GM13976 (cell line): Measurements from ENCODE around the gene SRRM3.
A peak's percentile ranks its signal among the peaks of the same experiment; 100 is the strongest.
"Not testable (repeated sequence)": the region's sequence is repeated elsewhere in the genome, so short reads cannot be mapped to it uniquely, and the experiment has no call there.

Source experiments
- DNase-seq: peaks from one replicate; pipeline ENCODE4 v3.0.0; 2012; ENCODE audit warnings: low spot score
- in situ Hi-C: fragments of 300-500 bp; cut with MboI; formaldehyde crosslinking; loops from one replicate; pipeline ENCODE4 v1.12.0; 2022; ENCODE audit warnings: low sequenced_read_pairs, mixed read lengths, inconsistent platforms; ENCODE audit not compliant: unreplicated experiment
- TF ChIP-seq, protein P1 (sequence below): IDR thresholded peaks from 2 replicates; pipeline ENCODE4 v1.5.1; 2012; ENCODE audit warnings: borderline replicate concordance, mild to moderate bottlenecking; ENCODE audit not compliant: insufficient read depth; ENCODE audit errors: extremely low read depth, missing control alignments, control extremely low read depth

The SRRM3 gene

DNA sequence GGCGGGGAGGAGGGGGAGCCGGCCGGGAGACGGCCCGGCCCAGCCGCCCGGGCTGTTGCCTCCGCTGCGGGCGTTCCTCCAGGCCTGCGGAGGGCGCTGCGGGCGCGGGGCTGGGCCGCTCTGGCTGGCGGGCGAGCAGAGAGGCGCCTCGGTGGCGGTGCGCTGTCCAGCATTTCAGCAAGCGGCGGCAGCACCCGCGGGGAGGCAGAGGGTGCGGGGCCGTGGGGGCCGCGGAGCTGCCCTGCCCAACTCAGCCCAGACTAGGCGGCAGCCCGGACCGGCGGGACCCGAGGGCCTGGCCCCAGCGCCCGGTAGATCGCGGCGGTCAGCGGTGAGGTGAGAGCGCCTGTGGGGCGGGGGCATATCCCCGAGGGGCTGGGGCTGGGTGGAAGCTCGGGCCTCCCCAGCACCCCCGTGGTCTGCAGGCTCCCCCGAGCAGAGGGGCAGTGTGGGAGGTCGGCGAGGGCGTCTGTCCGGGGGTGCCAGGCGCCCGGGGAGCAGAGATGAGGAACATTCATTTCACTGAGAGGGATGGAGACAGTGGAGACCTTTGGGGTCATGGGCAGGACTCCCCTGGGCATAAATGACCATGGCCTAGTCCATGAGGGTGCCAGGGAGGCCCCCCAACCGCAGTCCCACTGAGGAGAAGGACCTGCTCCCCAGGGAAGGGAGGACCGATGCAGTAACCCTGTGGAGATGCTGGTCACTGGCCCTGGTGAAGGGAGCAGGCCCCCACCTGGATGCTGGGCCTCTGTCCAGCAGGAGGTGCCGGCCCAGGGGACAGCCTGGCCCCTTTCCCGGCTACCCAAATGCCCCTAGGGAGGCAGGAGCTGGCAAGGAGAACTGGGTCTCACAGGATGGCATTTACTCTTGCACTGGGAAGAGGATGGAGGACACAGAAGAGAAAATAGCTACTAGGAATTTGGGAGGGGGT, at the start of gene SRRM3:
Gene SRRM3 (plus strand): TSS at position 165 of the 934 bp plus-strand sequence. CDS start 33,171 bp downstream, outside the sequence.
- DNase-seq = peak; percentile 93
- TF ChIP-seq, protein P1, sequence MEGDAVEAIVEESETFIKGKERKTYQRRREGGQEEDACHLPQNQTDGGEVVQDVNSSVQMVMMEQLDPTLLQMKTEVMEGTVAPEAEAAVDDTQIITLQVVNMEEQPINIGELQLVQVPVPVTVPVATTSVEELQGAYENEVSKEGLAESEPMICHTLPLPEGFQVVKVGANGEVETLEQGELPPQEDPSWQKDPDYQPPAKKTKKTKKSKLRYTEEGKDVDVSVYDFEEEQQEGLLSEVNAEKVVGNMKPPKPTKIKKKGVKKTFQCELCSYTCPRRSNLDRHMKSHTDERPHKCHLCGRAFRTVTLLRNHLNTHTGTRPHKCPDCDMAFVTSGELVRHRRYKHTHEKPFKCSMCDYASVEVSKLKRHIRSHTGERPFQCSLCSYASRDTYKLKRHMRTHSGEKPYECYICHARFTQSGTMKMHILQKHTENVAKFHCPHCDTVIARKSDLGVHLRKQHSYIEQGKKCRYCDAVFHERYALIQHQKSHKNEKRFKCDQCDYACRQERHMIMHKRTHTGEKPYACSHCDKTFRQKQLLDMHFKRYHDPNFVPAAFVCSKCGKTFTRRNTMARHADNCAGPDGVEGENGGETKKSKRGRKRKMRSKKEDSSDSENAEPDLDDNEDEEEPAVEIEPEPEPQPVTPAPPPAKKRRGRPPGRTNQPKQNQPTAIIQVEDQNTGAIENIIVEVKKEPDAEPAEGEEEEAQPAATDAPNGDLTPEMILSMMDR = peak; percentile 98
- in situ Hi-C loops = no loop called here

DNA sequence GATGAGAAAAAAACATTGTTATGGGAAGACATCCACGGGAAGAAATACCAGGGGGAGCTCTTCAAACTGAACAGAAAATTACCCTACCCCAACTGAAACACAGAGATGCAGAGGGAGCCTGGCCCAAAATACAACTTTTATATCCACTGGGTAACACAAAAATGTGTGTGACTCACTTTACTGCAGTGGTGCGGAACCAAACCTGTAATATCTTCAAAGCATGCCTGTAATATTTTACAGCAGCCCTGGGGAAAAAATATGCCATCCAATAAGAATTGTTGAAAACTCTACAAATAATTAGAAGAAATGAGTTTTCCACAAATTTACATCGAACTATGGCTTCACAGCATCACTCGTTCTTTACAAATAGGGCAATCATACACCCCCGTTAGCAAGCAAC, 49.8 kb upstream of the SRRM3 start:
- in situ Hi-C loops = no loop called here
- TF ChIP-seq, protein P1 = no peak
- DNase-seq = no peak

GRCh38 chr7:76153571-76154230, 48.0 kb upstream of the SRRM3 start:
- DNase-seq, in situ Hi-C loops: not testable (repeated sequence)

- TF ChIP-seq, protein P1 = no peak
- no peak for DNase-seq
- in situ Hi-C loops = no loop called here
Observed at GRCh38 chr7:76155938-76156337, 45.8 kb upstream of the SRRM3 start.

GRCh38 chr7:76156992-76157685, 44.6 kb upstream of the SRRM3 start:
- in situ Hi-C loops, DNase-seq: not testable (repeated sequence)

DNA sequence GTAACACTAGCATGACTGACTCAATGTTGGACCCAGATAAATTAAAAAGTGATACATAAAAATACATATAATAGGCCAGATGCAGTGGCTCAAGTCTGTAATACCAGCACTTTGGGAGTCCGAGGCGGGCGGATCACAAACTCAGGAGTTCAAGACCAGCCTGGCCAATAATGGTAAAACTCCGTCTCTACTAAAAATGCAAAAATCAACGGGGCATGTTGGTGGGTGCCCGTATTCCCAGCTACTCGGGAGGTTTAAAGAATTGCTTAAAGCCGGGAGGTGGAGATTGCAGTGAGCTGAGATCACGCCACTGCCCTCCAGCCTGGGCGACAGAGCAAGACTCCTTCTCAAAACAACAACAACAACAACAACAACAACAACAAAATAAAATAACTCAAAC, 43.3 kb upstream of the SRRM3 start:
- DNase-seq, in situ Hi-C loops: not testable (repeated sequence)

- in situ Hi-C loops, DNase-seq: not testable (repeated sequence)
Observed at GRCh38 chr7:76162416-76163170, 39.1 kb upstream of the SRRM3 start.

DNA sequence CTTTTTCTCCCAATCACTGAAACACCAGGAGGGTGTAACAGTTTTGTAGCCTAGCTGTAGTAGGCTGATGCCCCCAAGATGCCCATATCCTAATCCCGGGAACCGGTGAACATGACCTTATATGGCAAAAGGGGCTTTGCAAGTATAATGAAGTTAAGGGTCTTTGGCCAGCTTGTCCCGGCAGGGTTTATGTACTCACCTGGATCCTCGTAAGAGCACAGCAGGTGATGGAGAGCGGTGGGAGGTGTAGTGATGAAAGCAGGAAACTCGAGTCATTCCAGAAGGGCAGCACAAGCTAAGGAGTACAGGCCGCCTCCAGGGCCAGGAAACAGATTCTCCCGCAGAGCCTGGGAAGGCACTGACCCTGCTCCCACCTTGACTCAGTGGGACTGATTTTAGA, 37.9 kb upstream of the SRRM3 start:
- DNase-seq, in situ Hi-C loops: not testable (repeated sequence)
